GM19025 (cell line): ENCODE data around the gene CCT6A.
A peak's percentile ranks its signal among the peaks of the same experiment; 100 is the strongest.
"Not testable (repeated sequence)": the region's sequence is repeated elsewhere in the genome, so short reads cannot be mapped to it uniquely, and the experiment has no call there.

Experiments
- ATAC-seq: cut with Tn5 transposase; IDR thresholded peaks from one replicate; pipeline ENCODE4 v1.9.1; 2021; ENCODE audit warnings: mild to moderate bottlenecking, low read depth, moderate library complexity; ENCODE audit not compliant: unreplicated experiment

Gene CCT6A

GRCh38 chr7:56097700-56098099 is 46.1 kb downstream of the CCT6A start:
- ATAC-seq, result no peak

GRCh38 chr7:56098187-56099008 is 46.8 kb downstream of the CCT6A start:
- not testable (repeated sequence) for ATAC-seq

GRCh38 chr7:56099653-56100052 is 48.1 kb downstream of the CCT6A start:
- ATAC-seq, result no peak

DNA sequence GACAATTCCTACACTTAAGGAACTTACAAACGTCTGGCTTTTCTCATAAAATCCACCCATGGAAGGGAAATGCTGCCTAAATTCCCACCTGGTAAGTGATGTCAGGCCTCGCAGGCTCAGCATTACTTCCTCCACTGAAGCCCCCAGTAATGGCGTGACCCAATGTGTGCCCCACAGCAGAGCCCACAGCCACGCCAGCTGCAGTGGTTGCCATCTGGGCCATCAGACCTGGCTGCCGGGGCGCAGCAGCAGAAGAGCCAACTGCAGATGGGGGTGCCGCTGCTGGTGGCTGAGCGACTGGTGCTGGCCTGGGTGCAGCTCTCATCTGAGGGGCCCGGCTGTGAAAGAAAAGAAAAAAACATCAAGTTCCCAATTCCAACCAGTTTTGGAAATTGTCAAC is 52.6 kb downstream of the CCT6A start:
- not testable (repeated sequence) for ATAC-seq

GRCh38 chr7:56105508-56105907 is 53.9 kb downstream of the CCT6A start:
- no peak for ATAC-seq

- peak; percentile 100 for ATAC-seq
Measured at GRCh38 chr7:56106108-56107073, 54.8 kb downstream of the CCT6A start, which contains the start of gene CHCHD2. CHCHD2 (minus strand) TSS chr7:56106476; CDS start chr7:56106413, 63 bp downstream.

DNA sequence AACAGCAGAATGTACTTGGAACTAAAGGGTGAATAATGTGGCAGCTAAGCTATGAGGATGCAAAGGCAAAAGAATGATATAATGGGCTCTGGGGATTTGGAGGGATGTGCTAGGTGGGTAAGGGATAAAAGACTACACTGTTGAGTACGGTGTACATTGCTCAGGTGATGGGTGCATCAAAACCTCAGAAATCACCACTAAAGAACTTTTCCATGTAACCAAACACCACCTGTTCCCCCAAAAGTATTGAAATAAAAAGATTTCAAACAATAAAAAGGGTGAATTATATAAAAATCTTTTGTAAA is 56.3 kb downstream of the CCT6A start:
- no peak for ATAC-seq

DNA sequence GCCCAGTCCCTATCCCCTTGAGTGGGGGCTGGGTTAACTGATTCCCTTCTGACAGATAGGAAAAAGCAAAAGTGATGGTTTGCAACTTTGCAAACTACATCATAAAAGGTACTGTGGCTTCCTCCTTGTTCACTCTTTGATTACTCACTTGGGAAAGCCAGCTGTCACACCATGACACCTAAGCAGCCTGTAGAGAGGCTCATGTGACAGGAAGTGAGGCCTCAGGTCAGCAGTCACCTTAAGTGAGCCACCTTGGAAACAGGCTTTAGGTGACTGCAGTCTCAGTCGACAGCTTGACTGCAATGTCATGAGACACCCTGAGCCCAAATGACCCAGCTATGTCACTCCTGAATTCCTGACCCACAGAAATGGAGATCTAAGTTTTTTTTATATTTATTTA is 59.0 kb downstream of the CCT6A start:
- no peak for ATAC-seq

DNA sequence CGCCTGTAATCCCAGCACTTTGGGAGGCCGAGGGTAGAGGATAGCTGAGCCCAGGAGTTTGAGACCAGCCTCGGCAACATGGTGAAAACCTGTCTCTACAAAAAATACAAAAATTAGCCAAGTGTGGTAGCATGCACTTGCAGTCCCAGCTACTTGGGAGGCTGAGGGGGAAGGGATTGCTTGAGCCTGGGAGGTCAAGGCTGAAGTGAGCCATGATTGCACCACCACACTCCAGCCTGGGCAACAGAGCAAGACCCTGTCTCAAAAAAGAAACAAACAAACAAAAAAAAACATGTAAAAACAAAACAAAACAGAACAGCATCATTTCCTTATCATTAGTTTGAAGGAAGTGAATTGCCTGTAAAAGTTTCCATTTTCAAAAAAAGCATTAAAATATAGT is 60.7 kb downstream of the CCT6A start:
- ATAC-seq, result not testable (repeated sequence)
